ENCODE results near the gene ACOT11. TPM values are rescaled to one million over a fixed set of nuclear protein-coding genes. Genes with fewer than 3 reads are reported as not detected.

ACOT11 gene
- total RNA-seq, 1 experiment from 2014 or later = 4.2 TPM

- TF ChIP-seq FOXJ3 (CRISPR knock-in tag; IDR thresholded peaks at IDR 0.05; ENCODE audit: borderline replicate concordance) (no peak), RORB (CRISPR knock-in tag; IDR thresholded peaks at IDR 0.05) (no peak), PRRX2 (CRISPR knock-in tag; IDR thresholded peaks at IDR 0.05) (no peak), EMX1 (CRISPR knock-in tag; IDR thresholded peaks at IDR 0.05) (no peak), SP1 (CRISPR knock-in tag; conservative IDR thresholded peaks at IDR 0.05) (peak; percentile 84), GTF2I (CRISPR knock-in tag; conservative IDR thresholded peaks at IDR 0.05) (no peak), SMAD3 (CRISPR knock-in tag; IDR thresholded peaks at IDR 0.05; ENCODE audit: borderline replicate concordance) (no peak), FOXP1 (CRISPR knock-in tag; IDR thresholded peaks at IDR 0.05; ENCODE audit: borderline replicate concordance) (peak; percentile 92), ATF3 (CRISPR knock-in tag; conservative IDR thresholded peaks at IDR 0.05) (no peak), SMAD4 (CRISPR knock-in tag; IDR thresholded peaks at IDR 0.05) (0 out of 2 replicates have a peak, but pooled peaks have one; percentile 56), USF2 (CRISPR knock-in tag; IDR thresholded peaks at IDR 0.05) (peak; percentile 66), ATF1 (CRISPR knock-in tag; IDR thresholded peaks at IDR 0.05) (no peak; the same call in 1 of the 2 replicates), CBFB (CRISPR knock-in tag; IDR thresholded peaks at IDR 0.05; ENCODE audit: low read depth) (no peak), IRF2 (CRISPR knock-in tag; IDR thresholded peaks at IDR 0.05; ENCODE audit: borderline replicate concordance, low read depth) (no peak), ELF4 (CRISPR knock-in tag; IDR thresholded peaks at IDR 0.05; ENCODE audit: low read depth) (no peak), NFATC4 (CRISPR knock-in tag; IDR thresholded peaks at IDR 0.05) (no peak), ZNF138 (CRISPR knock-in tag; conservative IDR thresholded peaks at IDR 0.05) (0 out of 2 replicates have a peak, but pooled peaks have one; percentile 48), ZNF416 (CRISPR knock-in tag; IDR thresholded peaks at IDR 0.05) (no peak), RELA (CRISPR knock-in tag; IDR thresholded peaks at IDR 0.05; ENCODE audit: borderline replicate concordance) (peak; percentile 83; the same call in 1 of the 2 replicates), CDX4 (CRISPR knock-in tag; IDR thresholded peaks at IDR 0.05; ENCODE audit: borderline replicate concordance) (no peak), SOX15 (CRISPR knock-in tag; IDR thresholded peaks at IDR 0.05) (no peak), CREB1 (CRISPR knock-in tag; IDR thresholded peaks at IDR 0.05) (no peak), FOXK1 (CRISPR knock-in tag; IDR thresholded peaks at IDR 0.05) (no peak), KAT7 (CRISPR knock-in tag; IDR thresholded peaks at IDR 0.05; ENCODE audit: borderline replicate concordance) (no peak), ZSCAN18 (CRISPR knock-in tag; IDR thresholded peaks at IDR 0.05) (no peak), ETV6 (CRISPR knock-in tag; IDR thresholded peaks at IDR 0.05) (no peak)
- TF ChIP-seq, protein P1, sequence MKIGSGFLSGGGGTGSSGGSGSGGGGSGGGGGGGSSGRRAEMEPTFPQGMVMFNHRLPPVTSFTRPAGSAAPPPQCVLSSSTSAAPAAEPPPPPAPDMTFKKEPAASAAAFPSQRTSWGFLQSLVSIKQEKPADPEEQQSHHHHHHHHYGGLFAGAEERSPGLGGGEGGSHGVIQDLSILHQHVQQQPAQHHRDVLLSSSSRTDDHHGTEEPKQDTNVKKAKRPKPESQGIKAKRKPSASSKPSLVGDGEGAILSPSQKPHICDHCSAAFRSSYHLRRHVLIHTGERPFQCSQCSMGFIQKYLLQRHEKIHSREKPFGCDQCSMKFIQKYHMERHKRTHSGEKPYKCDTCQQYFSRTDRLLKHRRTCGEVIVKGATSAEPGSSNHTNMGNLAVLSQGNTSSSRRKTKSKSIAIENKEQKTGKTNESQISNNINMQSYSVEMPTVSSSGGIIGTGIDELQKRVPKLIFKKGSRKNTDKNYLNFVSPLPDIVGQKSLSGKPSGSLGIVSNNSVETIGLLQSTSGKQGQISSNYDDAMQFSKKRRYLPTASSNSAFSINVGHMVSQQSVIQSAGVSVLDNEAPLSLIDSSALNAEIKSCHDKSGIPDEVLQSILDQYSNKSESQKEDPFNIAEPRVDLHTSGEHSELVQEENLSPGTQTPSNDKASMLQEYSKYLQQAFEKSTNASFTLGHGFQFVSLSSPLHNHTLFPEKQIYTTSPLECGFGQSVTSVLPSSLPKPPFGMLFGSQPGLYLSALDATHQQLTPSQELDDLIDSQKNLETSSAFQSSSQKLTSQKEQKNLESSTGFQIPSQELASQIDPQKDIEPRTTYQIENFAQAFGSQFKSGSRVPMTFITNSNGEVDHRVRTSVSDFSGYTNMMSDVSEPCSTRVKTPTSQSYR (CRISPR knock-in tag; IDR thresholded peaks at IDR 0.05) = no peak
- TF ChIP-seq, protein P2, sequence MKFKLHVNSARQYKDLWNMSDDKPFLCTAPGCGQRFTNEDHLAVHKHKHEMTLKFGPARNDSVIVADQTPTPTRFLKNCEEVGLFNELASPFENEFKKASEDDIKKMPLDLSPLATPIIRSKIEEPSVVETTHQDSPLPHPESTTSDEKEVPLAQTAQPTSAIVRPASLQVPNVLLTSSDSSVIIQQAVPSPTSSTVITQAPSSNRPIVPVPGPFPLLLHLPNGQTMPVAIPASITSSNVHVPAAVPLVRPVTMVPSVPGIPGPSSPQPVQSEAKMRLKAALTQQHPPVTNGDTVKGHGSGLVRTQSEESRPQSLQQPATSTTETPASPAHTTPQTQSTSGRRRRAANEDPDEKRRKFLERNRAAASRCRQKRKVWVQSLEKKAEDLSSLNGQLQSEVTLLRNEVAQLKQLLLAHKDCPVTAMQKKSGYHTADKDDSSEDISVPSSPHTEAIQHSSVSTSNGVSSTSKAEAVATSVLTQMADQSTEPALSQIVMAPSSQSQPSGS (CRISPR knock-in tag; IDR thresholded peaks at IDR 0.05; ENCODE audit: borderline replicate concordance, low read depth) = no peak
- TF ChIP-seq, protein P3, sequence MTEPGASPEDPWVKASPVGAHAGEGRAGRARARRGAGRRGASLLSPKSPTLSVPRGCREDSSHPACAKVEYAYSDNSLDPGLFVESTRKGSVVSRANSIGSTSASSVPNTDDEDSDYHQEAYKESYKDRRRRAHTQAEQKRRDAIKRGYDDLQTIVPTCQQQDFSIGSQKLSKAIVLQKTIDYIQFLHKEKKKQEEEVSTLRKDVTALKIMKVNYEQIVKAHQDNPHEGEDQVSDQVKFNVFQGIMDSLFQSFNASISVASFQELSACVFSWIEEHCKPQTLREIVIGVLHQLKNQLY (CRISPR knock-in tag; IDR thresholded peaks at IDR 0.05) = 0 out of 2 replicates have a peak, but pooled peaks have one; percentile 73
- TF ChIP-seq, protein P4, sequence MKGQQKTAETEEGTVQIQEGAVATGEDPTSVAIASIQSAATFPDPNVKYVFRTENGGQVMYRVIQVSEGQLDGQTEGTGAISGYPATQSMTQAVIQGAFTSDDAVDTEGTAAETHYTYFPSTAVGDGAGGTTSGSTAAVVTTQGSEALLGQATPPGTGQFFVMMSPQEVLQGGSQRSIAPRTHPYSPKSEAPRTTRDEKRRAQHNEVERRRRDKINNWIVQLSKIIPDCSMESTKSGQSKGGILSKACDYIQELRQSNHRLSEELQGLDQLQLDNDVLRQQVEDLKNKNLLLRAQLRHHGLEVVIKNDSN (CRISPR knock-in tag; IDR thresholded peaks at IDR 0.05) = peak; percentile 64
Observed at GRCh38 chr1:54542120-54542961, 5.7 kb upstream of the ACOT11 start (continued).
